ENCODE results near the gene DLGAP4. TPM values are rescaled to one million over a fixed set of nuclear protein-coding genes. Genes with fewer than 3 reads are reported as not detected.

Gene DLGAP4
- polyA plus RNA-seq, 2 of the 4 experiments (the other 2 are of a cell fraction) = 11.9 to 36.7 TPM

- peak in 1 of 2 experiments; percentile 21; a peak in 3 of 6 replicates for ATAC-seq
- POLR2A ChIA-PET = no interaction called here
- FAIRE-seq = no peak
- no peaks in the 10 kb centered on the region for H3K9me3 ChIP-seq
- no peak overlapping the region for H3K4me3 ChIP-seq
- TF ChIP-seq NR3C1 (IDR thresholded peaks at IDR 0.05) (no peak), ESRRA (IDR thresholded peaks at IDR 0.05; ENCODE audit: borderline replicate concordance, low read length) (no peak), RCOR1 (IDR thresholded peaks at IDR 0.05; ENCODE audit: low read depth, low read length) (no peak)
- WGBS (ENCODE audit: missing lambda C conversion rate) = 65% methylated on average over 8 of the region's 21 CpGs
- H3K4me1 ChIP-seq = peaks cover 11% of the 10 kb centered on the region; the same call in 1 of the 3 replicates
- DNase-seq (ENCODE audit: low read depth in 1 of 2, low spot score in 1 of 2) = no peak
- H3K4me2 ChIP-seq = no peak overlapping the region; the same call in 2 of the 3 replicates
- CTCF ChIA-PET = interaction anchor here (0.8 kb wide), 1 partner anchor 88 kb away, joined by 3 read pairs; no protein-coding TSS in a partner anchor
- H3K27ac ChIP-seq = no peak overlapping the region
Measured at GRCh38 chr20:36307412-36308325, 1.5 kb downstream of the DLGAP4 start.

- POLR2A ChIA-PET = no interaction called here
- ATAC-seq (no peak), DNase-seq (ENCODE audit: low read depth in 1 of 2, low spot score in 1 of 2) (no peak), FAIRE-seq (no peak)
- Histone ChIP-seq H3K4me1 (peaks cover 11% of the 10 kb centered on the region; the same call in 1 of the 3 replicates), H3K4me2 (no peak overlapping the region), H3K9me3 (no peaks in the 10 kb centered on the region), H3K4me3 (no peak overlapping the region), H3K27ac (no peak overlapping the region)
- TF ChIP-seq KDM1A (IDR thresholded peaks at IDR 0.05; ENCODE audit: low read depth) (no peak), RNF2 (IDR thresholded peaks at IDR 0.05; ENCODE audit: borderline replicate concordance, low read depth) (no peak), ZNF302 (CRISPR knock-in tag; IDR thresholded peaks at IDR 0.05) (no peak), ELK1 (IDR thresholded peaks at IDR 0.05; ENCODE audit: low read depth, low read length) (no peak), USF2 (IDR thresholded peaks at IDR 0.05) (no peak), PHF8 (IDR thresholded peaks at IDR 0.05; ENCODE audit: borderline replicate concordance, low read depth) (no peak), HOXB5 (CRISPR knock-in tag; IDR thresholded peaks at IDR 0.05) (no peak), CHD2 (IDR thresholded peaks at IDR 0.05; ENCODE audit: low read length, partially characterized antibody) (no peak)
- CTCF ChIA-PET = interaction anchor here (0.8 kb wide), 1 partner anchor 87 kb away, joined by 3 read pairs; no protein-coding TSS in a partner anchor
- 91% methylated on average over 12 of the region's 12 CpGs for WGBS (ENCODE audit: missing lambda C conversion rate)
Measured at GRCh38 chr20:36308353-36308752, 2.2 kb downstream of the DLGAP4 start.

GRCh38 chr20:36308986-36309385 lies 2.8 kb downstream of the DLGAP4 start:
- Histone ChIP-seq H3K27ac (no peak overlapping the region), H3K9me3 (no peaks in the 10 kb centered on the region), H3K4me2 (no peak overlapping the region), H3K4me3 (no peak overlapping the region), H3K4me1 (peaks cover 11% of the 10 kb centered on the region; the same call in 1 of the 3 replicates)
- ChIA-PET CTCF (interaction anchor here (0.8 kb wide), 1 partner anchor 86 kb away, joined by 3 read pairs; no protein-coding TSS in a partner anchor), POLR2A (no interaction called here)
- ATAC-seq (no peak), FAIRE-seq (no peak), DNase-seq (ENCODE audit: low read depth in 1 of 2, low spot score in 1 of 2) (no peak)
- 39% methylated on average over 9 of the region's 12 CpGs for WGBS (ENCODE audit: missing lambda C conversion rate)
- TF ChIP-seq CBX2 (IDR thresholded peaks at IDR 0.05; ENCODE audit: borderline replicate concordance, low read depth) (no peak), JUNB (IDR thresholded peaks at IDR 0.05) (no peak), MAFK (IDR thresholded peaks at IDR 0.05; ENCODE audit: partially characterized antibody) (no peak), ZFP36 (IDR thresholded peaks at IDR 0.05; ENCODE audit: borderline replicate concordance, partially characterized antibody) (no peak), NPAS2 (CRISPR knock-in tag; IDR thresholded peaks at IDR 0.05; ENCODE audit: borderline replicate concordance) (no peak), HMGXB4 (CRISPR knock-in tag; IDR thresholded peaks at IDR 0.05; ENCODE audit: borderline replicate concordance) (no peak), EHMT2 (IDR thresholded peaks at IDR 0.05; ENCODE audit: low read depth) (no peak), CHD4 (IDR thresholded peaks at IDR 0.05; ENCODE audit: borderline replicate concordance) (no peak), ZSCAN20 (CRISPR knock-in tag; IDR thresholded peaks at IDR 0.05) (no peak), PBX3 (IDR thresholded peaks at IDR 0.05) (no peak), GATA3 (IDR thresholded peaks at IDR 0.05; ENCODE audit: borderline replicate concordance) (no peak), MAX (IDR thresholded peaks at IDR 0.05) (no peak), BCL3 (IDR thresholded peaks at IDR 0.05) (no peak), USF2 (IDR thresholded peaks at IDR 0.05) (no peak), RCOR1 (IDR thresholded peaks at IDR 0.05; ENCODE audit: low read depth, low read length) (no peak), BHLHE40 (IDR thresholded peaks at IDR 0.05; ENCODE audit: low read depth, low read length) (no peak)
